Astrocyte (in vitro differentiated cells and primary cell): ENCODE measurements around the gene PPP6R1. TPM values are rescaled to one million over a fixed set of nuclear protein-coding genes. Genes with fewer than 3 reads are reported as not detected.

Experiments
- DNase-seq: peaks from one replicate; pipeline ENCODE4 v3.0.0-alpha.2; 2010; ENCODE audit warnings: low read depth
- FAIRE-seq: peaks from 2 replicates; lab custom pipeline; 2011; peaks lifted over from hg19 to GRCh38; lab: Jason Lieb, UNC
- H2AFZ ChIP-seq: 2 replicates; pipeline ENCODE4 v1.6.0; 2012; ENCODE audit warnings: low read depth, low read length, inconsistent platforms
- H3K27ac ChIP-seq: 2 replicates; pipeline ENCODE4 v1.5.1; 2011; ENCODE audit warnings: low read depth, low read length, inconsistent platforms
- H3K27me3 ChIP-seq: 2 replicates; pipeline ENCODE4 v1.6.0; 2011; ENCODE audit warnings: low read length, inconsistent platforms; ENCODE audit not compliant: insufficient read depth
- H3K36me3 ChIP-seq: 2 replicates; pipeline ENCODE4 v1.5.1; 2011; ENCODE audit warnings: low read length, inconsistent platforms; ENCODE audit not compliant: insufficient read depth
- H3K4me1 ChIP-seq: 2 replicates; pipeline ENCODE4 v1.5.1; 2011; ENCODE audit warnings: low read length, inconsistent platforms; ENCODE audit not compliant: insufficient read depth
- H3K4me2 ChIP-seq: 2 replicates; pipeline ENCODE4 v1.6.0; 2012; ENCODE audit warnings: low read length, inconsistent platforms
- H3K4me3 ChIP-seq: 2 replicates; pipeline ENCODE4 v1.5.1; 2011; ENCODE audit warnings: low read depth, mild to moderate bottlenecking, low read length, inconsistent platforms; ENCODE audit not compliant: insufficient read depth
- H3K79me2 ChIP-seq: 2 replicates; pipeline ENCODE4 v1.6.0; 2012; ENCODE audit warnings: mild to moderate bottlenecking, low read length, inconsistent platforms; ENCODE audit not compliant: insufficient read depth
- H3K9ac ChIP-seq: 2 replicates; pipeline ENCODE4 v1.6.0; 2012; ENCODE audit warnings: mild to moderate bottlenecking, low read length, inconsistent platforms
- H3K9me3 ChIP-seq: 2 replicates; pipeline ENCODE4 v1.5.1; 2012; ENCODE audit warnings: low read depth, mild to moderate bottlenecking, low read length, inconsistent platforms; ENCODE audit not compliant: insufficient read depth
- H4K20me1 ChIP-seq: 2 replicates; pipeline ENCODE4 v1.6.0; 2012; ENCODE audit warnings: low read length, inconsistent platforms; ENCODE audit not compliant: insufficient read depth
- H3K27ac Mint-ChIP-seq: one replicate; pipeline ENCODE4 v1.8.0; 2021; ENCODE audit warnings: mild to moderate bottlenecking, mixed read lengths; ENCODE audit not compliant: unreplicated experiment
- H3K27me3 Mint-ChIP-seq: one replicate; pipeline ENCODE4 v1.8.0; 2021; ENCODE audit warnings: low read depth, mixed read lengths; ENCODE audit not compliant: unreplicated experiment
- H3K36me3 Mint-ChIP-seq: one replicate; pipeline ENCODE4 v1.8.0; 2021; ENCODE audit warnings: low read depth, mixed read lengths; ENCODE audit not compliant: unreplicated experiment
- H3K4me1 Mint-ChIP-seq: one replicate; pipeline ENCODE4 v1.8.0; 2021; ENCODE audit warnings: low read depth, mixed read lengths; ENCODE audit not compliant: unreplicated experiment
- H3K4me3 Mint-ChIP-seq: one replicate; pipeline ENCODE4 v1.8.0; 2021; ENCODE audit warnings: mild to moderate bottlenecking, moderate library complexity, mixed read lengths; ENCODE audit not compliant: unreplicated experiment
- H3K9me3 Mint-ChIP-seq: one replicate; pipeline ENCODE4 v1.8.0; 2021; ENCODE audit warnings: mild to moderate bottlenecking, mixed read lengths; ENCODE audit not compliant: unreplicated experiment
- EZH2 ChIP-seq: IDR thresholded peaks from 2 replicates; pipeline ENCODE4 v1.6.1; 2012; ENCODE audit warnings: mild to moderate bottlenecking, low read length, inconsistent platforms; ENCODE audit not compliant: insufficient read depth
- total RNA-seq: library from RNA; stranded (reverse); gene quantifications from 2 replicates; pipeline ENCODE4 v1.2.1, GENCODE V29; 2021
- TF ChIP-seq, protein P1 (sequence below): IDR thresholded peaks from 2 replicates; pipeline ENCODE4 v1.5.1; 2011; ENCODE audit warnings: low read depth, mild to moderate bottlenecking, inconsistent platforms, low read length, moderate library complexity; ENCODE audit not compliant: insufficient read depth

The PPP6R1 gene
- total RNA-seq, 1 donor from 2014 or later: 75.2 TPM

DNA sequence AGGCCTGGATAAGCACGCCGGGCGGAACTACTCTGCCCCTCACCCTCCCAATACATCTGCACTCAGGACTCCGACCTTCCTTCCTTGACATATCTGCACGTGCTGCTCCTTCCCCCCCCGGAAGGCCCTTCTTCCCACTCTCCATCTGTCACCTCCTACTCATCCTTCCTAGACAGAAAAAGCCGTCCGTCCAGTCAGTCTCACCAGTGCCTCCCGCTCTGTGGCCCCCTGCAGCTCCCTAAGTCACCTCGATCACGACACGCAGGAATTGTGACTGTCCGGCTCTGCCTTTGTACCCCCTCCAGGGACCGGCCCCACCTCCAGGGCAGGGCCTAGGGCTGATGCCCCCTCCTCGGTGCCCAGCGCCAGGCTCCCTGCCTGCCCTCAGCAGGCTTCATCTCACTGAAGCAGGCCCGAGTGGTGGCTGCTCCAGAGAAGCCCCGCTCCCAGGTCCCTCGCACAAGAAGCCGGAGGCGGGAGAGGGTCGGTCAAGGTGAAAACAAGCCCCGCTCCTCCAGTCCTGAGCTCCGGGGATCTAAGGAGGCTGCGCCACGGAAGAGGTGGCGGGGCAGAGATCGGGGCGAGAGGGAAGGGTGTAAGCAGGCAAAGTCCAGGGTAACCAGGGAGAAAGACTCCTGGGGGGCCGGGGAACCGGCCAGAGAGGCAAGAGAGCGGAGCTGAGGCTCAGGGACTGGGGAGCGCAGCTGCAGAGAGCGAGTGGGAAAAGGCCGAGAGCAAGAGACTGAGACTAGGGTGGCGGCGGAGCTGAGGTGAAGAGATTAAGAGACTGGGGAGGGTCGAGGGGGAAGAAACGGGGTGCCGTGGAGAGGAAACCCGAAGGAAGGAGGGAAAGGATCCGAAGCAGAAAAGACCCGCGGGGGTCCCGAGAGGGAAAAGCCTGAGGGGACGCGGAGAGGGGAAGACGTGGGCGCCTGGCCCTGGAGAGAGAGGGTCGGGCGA lies 1.1 kb downstream of the PPP6R1 start:
- TF ChIP-seq EZH2: no peak
- TF ChIP-seq, protein P1, sequence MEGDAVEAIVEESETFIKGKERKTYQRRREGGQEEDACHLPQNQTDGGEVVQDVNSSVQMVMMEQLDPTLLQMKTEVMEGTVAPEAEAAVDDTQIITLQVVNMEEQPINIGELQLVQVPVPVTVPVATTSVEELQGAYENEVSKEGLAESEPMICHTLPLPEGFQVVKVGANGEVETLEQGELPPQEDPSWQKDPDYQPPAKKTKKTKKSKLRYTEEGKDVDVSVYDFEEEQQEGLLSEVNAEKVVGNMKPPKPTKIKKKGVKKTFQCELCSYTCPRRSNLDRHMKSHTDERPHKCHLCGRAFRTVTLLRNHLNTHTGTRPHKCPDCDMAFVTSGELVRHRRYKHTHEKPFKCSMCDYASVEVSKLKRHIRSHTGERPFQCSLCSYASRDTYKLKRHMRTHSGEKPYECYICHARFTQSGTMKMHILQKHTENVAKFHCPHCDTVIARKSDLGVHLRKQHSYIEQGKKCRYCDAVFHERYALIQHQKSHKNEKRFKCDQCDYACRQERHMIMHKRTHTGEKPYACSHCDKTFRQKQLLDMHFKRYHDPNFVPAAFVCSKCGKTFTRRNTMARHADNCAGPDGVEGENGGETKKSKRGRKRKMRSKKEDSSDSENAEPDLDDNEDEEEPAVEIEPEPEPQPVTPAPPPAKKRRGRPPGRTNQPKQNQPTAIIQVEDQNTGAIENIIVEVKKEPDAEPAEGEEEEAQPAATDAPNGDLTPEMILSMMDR: no peak
- H3K36me3 ChIP-seq: no peaks in the 10 kb centered on the region
- peak overlapping the region; percentile 99 for H3K4me3 Mint-ChIP-seq
- peaks cover 4% of the 10 kb centered on the region for H3K36me3 Mint-ChIP-seq
- no peaks in the 10 kb centered on the region for H3K27me3 Mint-ChIP-seq
- H3K27me3 ChIP-seq: no peaks in the 10 kb centered on the region
- peak overlapping the region; percentile 100 for H3K4me2 ChIP-seq
- H3K4me3 ChIP-seq: peak overlapping the region; percentile 85
- peak overlapping the region; percentile 44 for H3K27ac ChIP-seq
- H4K20me1 ChIP-seq: peaks cover 55% of the 10 kb centered on the region
- peaks cover 33% of the 10 kb centered on the region for H3K4me1 ChIP-seq
- peaks cover 60% of the 10 kb centered on the region for H3K79me2 ChIP-seq
- H3K27ac Mint-ChIP-seq: peak overlapping the region; percentile 93
- peak overlapping the region; percentile 96 for H3K9ac ChIP-seq
- H3K9me3 ChIP-seq: no peaks in the 10 kb centered on the region
- DNase-seq (no peak), FAIRE-seq (no peak)
- H3K9me3 Mint-ChIP-seq: no peaks in the 10 kb centered on the region
- H2AFZ ChIP-seq: no peak overlapping the region
- peaks cover 29% of the 10 kb centered on the region for H3K4me1 Mint-ChIP-seq

DNA sequence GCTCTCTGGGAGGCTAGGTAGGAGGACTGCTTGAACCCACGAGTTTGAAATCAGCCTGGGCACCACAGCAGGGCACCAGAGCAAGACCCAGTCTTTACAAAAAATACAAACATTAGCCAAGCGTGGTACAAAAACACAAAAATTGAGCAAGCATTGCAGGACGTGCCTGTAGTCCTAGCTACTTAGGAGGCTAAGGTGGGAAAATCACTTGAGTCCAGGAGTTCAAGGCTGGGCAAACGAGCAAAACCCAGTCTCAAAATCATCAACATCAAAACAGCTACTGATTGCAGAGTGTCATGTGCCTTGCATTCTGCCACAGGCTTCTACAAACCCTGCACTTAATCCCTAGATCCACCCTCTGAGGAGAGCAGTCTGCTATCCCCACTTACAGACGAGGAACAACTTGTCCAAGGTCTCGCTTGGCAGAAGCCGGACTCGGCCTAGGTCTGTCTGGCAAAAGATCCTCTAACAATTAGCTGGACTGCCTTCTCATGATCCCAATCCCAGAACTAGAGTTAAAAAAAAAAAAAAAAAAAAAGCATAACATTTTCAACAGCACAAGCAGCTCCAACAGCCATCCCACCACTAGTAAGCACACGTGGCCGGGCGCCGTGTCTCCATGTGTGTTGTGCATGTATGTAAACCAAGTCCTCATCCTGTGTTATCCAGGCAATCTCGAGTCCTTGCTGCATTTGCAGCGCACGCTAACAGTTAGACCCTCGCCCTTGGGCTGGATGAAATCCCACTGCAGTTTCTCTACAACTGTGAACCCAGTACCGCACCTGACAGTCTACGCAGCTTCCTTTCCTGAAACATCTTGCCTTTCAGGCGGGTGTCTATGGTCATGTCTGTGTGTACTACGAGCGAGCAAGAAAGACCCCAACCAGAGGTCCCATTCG lies 2.0 kb downstream of the PPP6R1 start:
- Mint-ChIP-seq H3K27me3 (no peaks in the 10 kb centered on the region), H3K9me3 (no peaks in the 10 kb centered on the region), H3K4me3 (peak overlapping the region; percentile 99), H3K27ac (peak overlapping the region; percentile 80), H3K36me3 (peaks cover 1% of the 10 kb centered on the region), H3K4me1 (peaks cover 30% of the 10 kb centered on the region)
- Histone ChIP-seq H3K27ac (no peak overlapping the region), H3K4me1 (peaks cover 36% of the 10 kb centered on the region), H3K4me2 (peak overlapping the region; percentile 100), H3K79me2 (peaks cover 70% of the 10 kb centered on the region), H3K36me3 (no peaks in the 10 kb centered on the region), H4K20me1 (peaks cover 64% of the 10 kb centered on the region), H3K27me3 (no peaks in the 10 kb centered on the region), H3K9me3 (no peaks in the 10 kb centered on the region), H3K9ac (peak overlapping the region; percentile 96), H3K4me3 (peak overlapping the region; percentile 85), H2AFZ (no peak overlapping the region)
- no peak for FAIRE-seq
- TF ChIP-seq EZH2: no peak
- TF ChIP-seq, protein P1: no peak
- no peak for DNase-seq
